Measurements from ENCODE around the gene NAA15. TPM values are rescaled to one million over a fixed set of nuclear protein-coding genes. Genes with fewer than 3 reads are reported as not detected.
A peak's percentile ranks its signal among the peaks of the same experiment; 100 is the strongest.

The NAA15 gene
- total RNA-seq, 2 donors from 2014 or later = 56.0 to 71.9 TPM

GRCh38 chr4:139329665-139330200 lies 28.4 kb downstream of the NAA15 start:
- peaks cover 10 to 23% of the 10 kb centered on the region in 2 donors for H3K36me3 Mint-ChIP-seq (ENCODE audit: insufficient read depth in 2 of 2)
- no peaks in the 10 kb centered on the region for H3K9me3 Mint-ChIP-seq
- H3K4me3 Mint-ChIP-seq = peak overlapping the region in 1 of 2 donors; percentile 24
- H3K27me3 Mint-ChIP-seq (ENCODE audit: low read depth) = no peaks in the 10 kb centered on the region
- ATAC-seq (replicated peaks in 1 of 2) = no peak
- H3K4me1 Mint-ChIP-seq (ENCODE audit: low read depth) = peaks cover 54% of the 10 kb centered on the region
- H3K27ac Mint-ChIP-seq = no peak overlapping the region
- no peak for DNase-seq

- H3K4me1 Mint-ChIP-seq (ENCODE audit: low read depth) = peaks cover 48% of the 10 kb centered on the region
- no peak for ATAC-seq (replicated peaks in 1 of 2)
- no peaks in the 10 kb centered on the region for H3K9me3 Mint-ChIP-seq
- H3K36me3 Mint-ChIP-seq (ENCODE audit: insufficient read depth in 2 of 2) = peaks cover 10 to 25% of the 10 kb centered on the region in 2 donors
- H3K27me3 Mint-ChIP-seq (ENCODE audit: low read depth) = no peaks in the 10 kb centered on the region
- H3K27ac Mint-ChIP-seq = peak overlapping the region; percentile 89
- no peak for DNase-seq
- peak overlapping the region in 1 of 2 donors; percentile 24 for H3K4me3 Mint-ChIP-seq
These were observed 29.0 kb downstream of the NAA15 start for GRCh38 chr4:139330283-139330682.

- H3K4me1 Mint-ChIP-seq (ENCODE audit: low read depth) = peaks cover 48% of the 10 kb centered on the region
- ATAC-seq (replicated peaks in 1 of 2) = peak in 1 of 2 donors; percentile 26
- H3K27ac Mint-ChIP-seq = peak overlapping the region; percentile 65
These were observed 29.9 kb downstream of the NAA15 start for GRCh38 chr4:139331185-139331584.

GRCh38 chr4:139333046-139333445 lies 31.7 kb downstream of the NAA15 start:
- Mint-ChIP-seq H3K27ac (peak overlapping the region; percentile 91), H3K36me3 (ENCODE audit: insufficient read depth in 2 of 2) (peaks cover 8 to 29% of the 10 kb centered on the region in 2 donors), H3K4me1 (ENCODE audit: low read depth) (peaks cover 42% of the 10 kb centered on the region), H3K9me3 (no peaks in the 10 kb centered on the region), H3K27me3 (ENCODE audit: low read depth) (no peaks in the 10 kb centered on the region), H3K4me3 (peak overlapping the region in 1 of 2 donors; percentile 68)
- peak; percentile 60 to 74 for ATAC-seq (replicated peaks in 1 of 2)
- no peak for DNase-seq

More at GRCh38 chr4:139331185-139331584, 29.9 kb downstream of the NAA15 start:
- no peak for DNase-seq
- Mint-ChIP-seq H3K36me3 (ENCODE audit: insufficient read depth in 2 of 2) (peaks cover 10 to 27% of the 10 kb centered on the region in 2 donors), H3K27me3 (ENCODE audit: low read depth) (no peaks in the 10 kb centered on the region), H3K4me3 (peak overlapping the region; percentile 30 to 42), H3K9me3 (no peaks in the 10 kb centered on the region)

GRCh38 chr4:139337612-139338011 lies 36.3 kb downstream of the NAA15 start:
- Mint-ChIP-seq H3K27ac (peak overlapping the region; percentile 73), H3K36me3 (ENCODE audit: insufficient read depth in 2 of 2) (peaks cover 3 to 26% of the 10 kb centered on the region in 2 donors), H3K4me3 (no peak overlapping the region), H3K9me3 (no peaks in the 10 kb centered on the region), H3K4me1 (ENCODE audit: low read depth) (peaks cover 10% of the 10 kb centered on the region), H3K27me3 (ENCODE audit: low read depth) (no peaks in the 10 kb centered on the region)
- DNase-seq = no peak
- no peak for ATAC-seq (replicated peaks in 1 of 2)

- no peak for ATAC-seq (replicated peaks in 1 of 2)
- Mint-ChIP-seq H3K36me3 (ENCODE audit: insufficient read depth in 2 of 2) (peaks cover 0 to 23% of the 10 kb centered on the region in 2 donors), H3K27ac (peak overlapping the region; percentile 70), H3K9me3 (no peaks in the 10 kb centered on the region), H3K4me3 (no peak overlapping the region), H3K4me1 (ENCODE audit: low read depth) (peaks cover 3% of the 10 kb centered on the region), H3K27me3 (ENCODE audit: low read depth) (no peaks in the 10 kb centered on the region)
- DNase-seq = no peak
These were observed 60.0 kb downstream of the NAA15 start for GRCh38 chr4:139361301-139361700.

- no peaks in the 10 kb centered on the region for H3K27me3 Mint-ChIP-seq (ENCODE audit: low read depth)
- H3K4me3 Mint-ChIP-seq = no peak overlapping the region
- ATAC-seq (replicated peaks in 1 of 2) = no peak
- DNase-seq = no peak
- H3K36me3 Mint-ChIP-seq (ENCODE audit: insufficient read depth in 2 of 2) = peaks cover 2 to 32% of the 10 kb centered on the region in 2 donors
- peak overlapping the region; percentile 83 for H3K27ac Mint-ChIP-seq
- H3K9me3 Mint-ChIP-seq = no peaks in the 10 kb centered on the region
- H3K4me1 Mint-ChIP-seq (ENCODE audit: low read depth) = peaks cover 20% of the 10 kb centered on the region
These were observed 66.3 kb downstream of the NAA15 start for GRCh38 chr4:139367421-139368090.

GRCh38 chr4:139368998-139369397 lies 67.7 kb downstream of the NAA15 start:
- Mint-ChIP-seq H3K27me3 (ENCODE audit: low read depth) (no peaks in the 10 kb centered on the region), H3K4me3 (no peak overlapping the region), H3K4me1 (ENCODE audit: low read depth) (peaks cover 20% of the 10 kb centered on the region), H3K27ac (no peak overlapping the region), H3K36me3 (ENCODE audit: insufficient read depth in 2 of 2) (peaks cover 2 to 36% of the 10 kb centered on the region in 2 donors), H3K9me3 (no peaks in the 10 kb centered on the region)
- DNase-seq (no peak), ATAC-seq (replicated peaks in 1 of 2) (no peak)

- DNase-seq (no peak), ATAC-seq (replicated peaks in 1 of 2) (no peak)
- H3K27ac Mint-ChIP-seq = no peak overlapping the region
- H3K9me3 Mint-ChIP-seq = no peaks in the 10 kb centered on the region
- H3K4me3 Mint-ChIP-seq = no peak overlapping the region
- H3K27me3 Mint-ChIP-seq (ENCODE audit: low read depth) = no peaks in the 10 kb centered on the region
- peaks cover 4 to 42% of the 10 kb centered on the region in 2 donors for H3K36me3 Mint-ChIP-seq (ENCODE audit: insufficient read depth in 2 of 2)
- H3K4me1 Mint-ChIP-seq (ENCODE audit: low read depth) = no peaks in the 10 kb centered on the region
These were observed 72.9 kb downstream of the NAA15 start for GRCh38 chr4:139374251-139374650.

GRCh38 chr4:139386421-139386820 lies 85.1 kb downstream of the NAA15 start:
- no peaks in the 10 kb centered on the region for H3K9me3 Mint-ChIP-seq
- no peaks in the 10 kb centered on the region for H3K27me3 Mint-ChIP-seq (ENCODE audit: low read depth)
- no peak overlapping the region for H3K27ac Mint-ChIP-seq
- no peak for DNase-seq
- H3K4me1 Mint-ChIP-seq (ENCODE audit: low read depth) = no peaks in the 10 kb centered on the region
- no peak for ATAC-seq (replicated peaks in 1 of 2)
- H3K36me3 Mint-ChIP-seq (ENCODE audit: insufficient read depth in 2 of 2) = peaks cover 0 to 7% of the 10 kb centered on the region in 2 donors
- H3K4me3 Mint-ChIP-seq = no peak overlapping the region

- H3K27me3 Mint-ChIP-seq (ENCODE audit: low read depth) = no peaks in the 10 kb centered on the region
- DNase-seq (no peak), ATAC-seq (replicated peaks in 1 of 2) (no peak)
- H3K27ac Mint-ChIP-seq = no peak overlapping the region
- H3K36me3 Mint-ChIP-seq (ENCODE audit: insufficient read depth in 2 of 2) = peaks cover 4 to 13% of the 10 kb centered on the region in 2 donors
- H3K4me1 Mint-ChIP-seq (ENCODE audit: low read depth) = no peaks in the 10 kb centered on the region
- H3K9me3 Mint-ChIP-seq = no peaks in the 10 kb centered on the region
- H3K4me3 Mint-ChIP-seq = no peak overlapping the region
These were observed 87.8 kb downstream of the NAA15 start for GRCh38 chr4:139389102-139389501.

GRCh38 chr4:139389991-139390390 lies 88.7 kb downstream of the NAA15 start:
- no peaks in the 10 kb centered on the region for H3K27me3 Mint-ChIP-seq (ENCODE audit: low read depth)
- H3K27ac Mint-ChIP-seq = peak overlapping the region; percentile 10
- no peak overlapping the region for H3K4me3 Mint-ChIP-seq
- H3K36me3 Mint-ChIP-seq (ENCODE audit: insufficient read depth in 2 of 2) = peaks cover 4 to 14% of the 10 kb centered on the region in 2 donors
- no peaks in the 10 kb centered on the region for H3K4me1 Mint-ChIP-seq (ENCODE audit: low read depth)
- ATAC-seq (replicated peaks in 1 of 2) (no peak), DNase-seq (no peak)
- no peaks in the 10 kb centered on the region for H3K9me3 Mint-ChIP-seq

- no peaks in the 10 kb centered on the region for H3K27me3 Mint-ChIP-seq (ENCODE audit: low read depth)
- ATAC-seq (replicated peaks in 1 of 2) = no peak
- H3K36me3 Mint-ChIP-seq (ENCODE audit: insufficient read depth in 2 of 2) = peaks cover 4 to 12% of the 10 kb centered on the region in 2 donors
- H3K4me1 Mint-ChIP-seq (ENCODE audit: low read depth) = no peaks in the 10 kb centered on the region
- H3K27ac Mint-ChIP-seq = no peak overlapping the region
- DNase-seq = no peak
- no peak overlapping the region for H3K4me3 Mint-ChIP-seq
- H3K9me3 Mint-ChIP-seq = no peaks in the 10 kb centered on the region
These were observed 90.4 kb downstream of the NAA15 start for GRCh38 chr4:139391731-139392130.
